GM04503 (cell line): Measurements from ENCODE around the gene OPRD1.

Experiments used
- DNase-seq: peaks from one replicate; pipeline ENCODE4 v3.0.0-alpha.2; 2012; ENCODE audit warnings: low read depth

Gene OPRD1

DNA sequence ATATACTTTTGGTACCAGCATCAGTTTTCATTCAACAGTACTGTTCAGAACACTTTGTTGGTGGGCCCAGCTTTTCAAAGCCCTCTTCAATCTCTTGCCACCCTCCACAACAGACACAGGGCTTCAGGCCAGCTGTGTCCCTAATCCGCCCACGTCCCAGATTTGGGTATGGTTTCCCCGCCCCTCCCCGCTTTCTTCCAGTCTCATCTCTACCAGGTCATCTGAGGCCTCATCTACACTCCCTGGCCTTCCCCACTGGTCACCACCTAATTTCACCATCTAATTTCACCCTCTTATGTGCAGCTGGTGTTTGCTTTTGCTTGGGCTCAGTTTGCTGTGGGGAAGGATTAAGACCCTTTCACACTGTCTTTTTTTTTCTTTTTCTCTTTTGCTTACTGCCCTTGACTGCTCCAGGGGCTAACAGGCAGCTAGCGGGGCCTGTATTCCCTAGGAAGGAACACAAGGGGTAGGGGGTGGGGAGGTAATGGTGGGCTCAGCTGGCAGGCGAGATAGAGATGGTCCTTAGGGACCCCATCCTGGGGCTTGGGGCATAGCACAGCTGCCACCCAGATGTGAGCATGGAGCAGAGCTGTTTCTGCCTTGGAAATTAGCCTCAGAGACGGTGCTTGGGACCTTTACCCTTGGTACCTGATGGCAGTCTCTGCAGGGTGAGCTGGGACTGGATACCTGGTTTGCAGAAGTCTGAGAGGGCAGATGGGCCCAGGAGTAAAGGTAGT is 98.6 kb downstream of the OPRD1 start:
- DNase-seq = no peak

DNA sequence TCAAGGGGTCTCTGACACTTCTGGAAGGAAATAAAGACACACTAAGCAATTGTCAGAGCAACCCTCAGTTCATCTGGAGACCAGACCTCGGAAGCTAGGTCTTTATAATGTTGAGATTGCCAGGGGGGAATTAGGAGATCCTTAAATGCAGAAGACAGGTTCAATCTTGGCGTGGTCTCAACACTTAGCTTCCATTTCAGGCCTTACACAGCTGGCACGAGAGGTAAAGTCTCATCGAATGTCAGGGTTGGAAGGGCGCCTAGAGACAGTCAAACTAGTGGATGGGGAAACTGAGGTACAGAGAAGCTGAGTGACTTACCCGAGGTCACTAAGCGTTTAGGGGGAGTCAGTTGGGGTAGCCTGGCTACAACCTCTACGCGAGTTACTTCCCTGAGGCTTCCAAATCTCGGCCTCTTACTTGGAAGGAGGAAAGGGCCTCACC is 101.8 kb downstream of the OPRD1 start:
- DNase-seq = no peak

DNA sequence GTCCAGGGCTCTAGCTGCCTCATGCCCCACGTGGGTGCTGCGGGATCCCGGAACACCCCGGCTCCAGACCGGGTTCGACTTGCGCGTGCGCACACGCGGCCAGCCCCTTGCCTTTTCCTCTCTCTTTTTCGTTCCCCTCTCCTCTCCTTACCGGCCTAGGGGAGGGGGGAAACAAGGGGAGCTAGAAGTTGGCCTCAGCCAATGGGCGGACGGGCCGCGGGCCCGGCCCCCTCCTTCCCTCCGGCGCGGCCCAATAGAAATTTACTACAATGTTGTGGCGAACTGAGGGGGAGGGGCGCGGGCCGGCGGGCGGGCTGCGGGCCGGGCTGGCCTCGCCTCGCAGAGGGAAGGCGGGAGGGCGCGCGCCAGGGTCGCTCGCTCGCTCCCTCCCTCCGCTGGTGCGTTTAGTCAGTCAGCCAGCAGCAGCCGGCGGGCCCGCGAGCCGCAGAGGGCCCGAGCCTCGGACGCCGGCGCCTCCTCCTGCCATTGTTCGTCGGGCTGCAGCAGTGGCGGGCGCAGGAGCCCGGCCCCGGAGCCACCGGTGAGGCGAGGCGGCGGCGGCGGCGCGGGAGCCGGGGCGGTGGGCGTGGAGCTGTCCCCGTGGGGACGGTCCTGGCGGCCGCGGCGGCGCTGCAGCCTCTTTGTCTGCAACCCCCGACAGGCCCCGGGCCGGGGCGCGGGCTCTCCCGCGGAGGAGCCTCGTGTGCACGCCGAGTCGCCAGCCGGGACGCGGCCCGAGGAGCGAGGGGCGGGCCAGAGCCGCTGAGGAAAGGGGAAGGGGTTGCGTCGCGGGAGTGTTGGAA is 102.5 kb downstream of the OPRD1 start, which contains the start of gene EPB41:
TSS of gene EPB41 (plus strand) at position 342 of the 803 bp plus-strand sequence. CDS start 72,869 bp downstream, outside the sequence.
- DNase-seq = no peak

DNA sequence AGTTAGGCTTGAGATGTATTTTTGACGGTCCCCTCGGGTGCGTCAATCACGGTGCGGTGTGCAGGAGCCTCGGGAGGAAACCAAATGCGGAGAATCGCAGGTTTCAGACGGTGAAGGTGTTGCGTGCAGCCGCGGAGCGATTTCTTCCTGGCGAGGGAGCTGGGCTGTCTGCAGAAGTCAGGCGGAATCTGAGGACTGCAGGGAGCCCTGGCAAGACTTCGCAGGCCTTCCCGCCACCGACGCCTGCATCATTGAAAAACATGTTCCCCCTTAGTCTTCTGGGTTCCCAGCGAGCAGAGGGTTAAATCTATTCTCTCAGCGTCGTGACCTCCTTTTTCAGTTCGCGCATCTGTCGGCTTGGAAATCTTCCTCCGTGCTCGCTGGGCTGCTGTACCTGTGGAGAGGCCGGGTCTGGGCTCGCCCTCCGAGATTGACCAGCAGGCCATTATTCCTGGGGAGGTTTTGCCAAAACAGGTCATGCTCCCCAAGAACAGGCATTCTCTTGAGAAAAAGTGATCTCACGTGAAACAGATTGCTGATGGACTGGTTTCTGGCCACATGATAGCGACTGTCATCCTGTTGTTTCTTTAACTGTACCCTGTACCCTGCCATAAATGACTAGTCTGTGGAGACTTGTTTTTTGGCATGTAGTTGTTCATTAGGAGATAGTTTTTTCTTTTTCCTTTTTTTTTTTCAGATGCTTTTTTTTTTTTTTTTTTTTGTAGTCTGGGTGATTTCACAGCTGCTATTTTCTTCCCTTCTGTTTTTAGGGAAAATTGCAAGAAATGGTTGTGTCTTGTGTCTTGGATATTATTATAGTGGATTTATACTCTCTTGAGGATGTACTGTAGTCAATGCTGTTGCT is 103.3 kb downstream of the OPRD1 start:
- DNase-seq = no peak

DNA sequence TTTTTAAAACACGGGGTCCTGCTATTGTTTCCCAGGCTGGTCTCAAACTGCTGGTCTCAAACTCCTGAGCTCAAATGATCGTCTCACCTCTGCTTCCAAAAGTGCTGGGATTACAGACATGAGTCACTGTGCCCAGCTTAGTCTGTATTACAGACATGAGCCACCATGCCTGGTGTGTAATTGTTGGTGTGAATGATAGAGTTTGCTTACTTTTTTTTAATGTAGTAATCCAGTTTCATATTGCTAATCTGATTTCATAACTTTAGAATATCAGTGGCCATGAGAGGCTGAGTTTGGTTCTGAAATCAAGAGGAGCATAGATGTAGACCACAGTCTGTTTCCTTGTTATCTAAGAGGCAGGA is 105.8 kb downstream of the OPRD1 start:
- no peak for DNase-seq
